Neural cell (in vitro differentiated cells): Measurements from ENCODE around the gene SH3GL2. TPM values are rescaled to one million over a fixed set of nuclear protein-coding genes. Genes with fewer than 3 reads are reported as not detected.

Experiments used
- H2AFZ ChIP-seq: fragments of 200-600, 300-800 bp; sonication (generic), shearing (Covaris generic); 2 replicates; pipeline ENCODE4 v1.6.0; 2014; ENCODE audit warnings: low read depth, mild to moderate bottlenecking, antibody characterized with exemption, low read length, moderate library complexity
- H3F3A ChIP-seq: fragments of 200-600 bp; shearing (Covaris generic); 2 replicates; pipeline ENCODE4 v1.6.1; 2016; ENCODE audit warnings: mild to moderate bottlenecking, moderate library complexity, mixed read lengths, antibody characterized with exemption, low read length; ENCODE audit not compliant: insufficient read depth, poor library complexity, severe bottlenecking
- H3K27ac ChIP-seq: fragments of 200-600, 300-800 bp; sonication (generic), shearing (Covaris generic); 2 replicates; pipeline ENCODE4 v1.5.1; 2014; ENCODE audit warnings: mild to moderate bottlenecking, low read length, moderate library complexity
- H3K27me3 ChIP-seq: fragments of 300-800, 200-600 bp; sonication (generic), shearing (Covaris generic); 2 replicates; pipeline ENCODE4 v1.6.0; 2014; ENCODE audit warnings: mild to moderate bottlenecking, low read depth, low read length, moderate library complexity; ENCODE audit not compliant: insufficient read depth
- H3K36me3 ChIP-seq: fragments of 300-800, 200-600 bp; sonication (generic), shearing (Covaris generic); 2 replicates; pipeline ENCODE4 v1.5.1; 2014; ENCODE audit warnings: mild to moderate bottlenecking, antibody characterized with exemption, low read length, moderate library complexity; ENCODE audit not compliant: insufficient read depth
- H3K4me2 ChIP-seq: fragments of 300-800, 200-600 bp; sonication (generic), shearing (Covaris generic); 2 replicates; pipeline ENCODE4 v1.6.0; 2014; ENCODE audit warnings: mild to moderate bottlenecking, low read length
- H3K4me3 ChIP-seq: fragments of 300-800, 200-600 bp; sonication (generic), shearing (Covaris generic); 2 replicates; pipeline ENCODE4 v1.5.1; 2014; ENCODE audit warnings: mild to moderate bottlenecking, low read length, moderate library complexity
- H3K79me2 ChIP-seq: fragments of 200-600 bp; shearing (Covaris generic); replicated peaks from 2 replicates; pipeline ENCODE4 v1.6.0; 2014; ENCODE audit warnings: mild to moderate bottlenecking, low read length, moderate library complexity; ENCODE audit not compliant: insufficient read depth
- H3K9ac ChIP-seq: fragments of 300-800, 200-600 bp; sonication (generic), shearing (Covaris generic); 2 replicates; pipeline ENCODE4 v1.6.1; 2016; ENCODE audit warnings: mild to moderate bottlenecking, low read length, mixed read lengths
- H3K9me2 ChIP-seq: fragments of 200-600 bp; shearing (Covaris generic); 2 replicates; pipeline ENCODE4 v1.6.1; 2016; ENCODE audit warnings: mild to moderate bottlenecking, low read length, mixed read lengths; ENCODE audit not compliant: insufficient read depth
- H3K9me3 ChIP-seq: fragments of 200-600, 300-800 bp; sonication (generic), shearing (Covaris generic); 2 replicates; pipeline ENCODE4 v1.6.1; 2016; ENCODE audit warnings: mild to moderate bottlenecking, mixed run types, low read length, moderate library complexity, mixed read lengths
- H4K20me1 ChIP-seq: fragments of 200-600 bp; shearing (Covaris generic); 2 replicates; pipeline ENCODE4 v1.6.1; 2016; ENCODE audit warnings: mild to moderate bottlenecking, mixed run types; ENCODE audit not compliant: insufficient read depth
- EP300 ChIP-seq: fragments of 450-650 bp; conservative IDR thresholded peaks from 2 replicates; pipeline ENCODE4 v1.6.1; 2014; ENCODE audit warnings: antibody characterized with exemption, mild to moderate bottlenecking, moderate library complexity; ENCODE audit not compliant: poor library complexity, severe bottlenecking
- EZH2 ChIP-seq: fragments of 200-600, 300-800 bp; shearing (Covaris generic), sonication (generic); IDR thresholded peaks from 2 replicates; pipeline ENCODE4 v1.6.1; 2014; ENCODE audit warnings: antibody characterized with exemption, low read length, borderline replicate concordance, mild to moderate bottlenecking; ENCODE audit not compliant: insufficient read depth, poor library complexity, severe bottlenecking
- MXI1 ChIP-seq: fragments of 450-650 bp; conservative IDR thresholded peaks from 2 replicates; pipeline ENCODE4 v1.6.1; 2014; ENCODE audit warnings: antibody characterized with exemption, mild to moderate bottlenecking; ENCODE audit not compliant: poor library complexity, severe bottlenecking
- POLR2AphosphoS5 ChIP-seq: IDR thresholded peaks from 2 replicates; pipeline ENCODE4 v1.6.1; 2012
- RAD21 ChIP-seq: fragments of 450-650 bp; conservative IDR thresholded peaks from 2 replicates; pipeline ENCODE4 v1.6.1; 2014; ENCODE audit warnings: antibody characterized with exemption, mild to moderate bottlenecking, moderate library complexity
- SMC3 ChIP-seq: fragments of 450-650 bp; conservative IDR thresholded peaks from 2 replicates; pipeline ENCODE4 v1.6.1; 2014; ENCODE audit warnings: antibody characterized with exemption, mild to moderate bottlenecking, moderate library complexity; ENCODE audit not compliant: poor library complexity
- TAF1 ChIP-seq: IDR thresholded peaks from 2 replicates; pipeline ENCODE4 v1.6.1; 2012; ENCODE audit warnings: low read depth
- polyA plus RNA-seq: library from polyadenylated mRNA; depleted of rRNA; stranded (reverse); fragments of >200 nt; gene quantifications from 2 replicates; pipeline ENCODE4 v1.2.3, GENCODE V29; 2014
- TF ChIP-seq, protein P1 (sequence below): fragments of 450-650 bp; IDR thresholded peaks from 2 replicates; pipeline ENCODE4 v1.5.1; 2014; ENCODE audit warnings: antibody characterized with exemption, mild to moderate bottlenecking, moderate library complexity; ENCODE audit not compliant: poor library complexity, severe bottlenecking
- TF ChIP-seq, protein P2 (sequence below): IDR thresholded peaks from 2 replicates; pipeline ENCODE4 v1.6.1; 2012; ENCODE audit warnings: borderline replicate concordance

The SH3GL2 gene
- polyA plus RNA-seq, 1 donor from 2014 or later = 13.5 TPM

DNA sequence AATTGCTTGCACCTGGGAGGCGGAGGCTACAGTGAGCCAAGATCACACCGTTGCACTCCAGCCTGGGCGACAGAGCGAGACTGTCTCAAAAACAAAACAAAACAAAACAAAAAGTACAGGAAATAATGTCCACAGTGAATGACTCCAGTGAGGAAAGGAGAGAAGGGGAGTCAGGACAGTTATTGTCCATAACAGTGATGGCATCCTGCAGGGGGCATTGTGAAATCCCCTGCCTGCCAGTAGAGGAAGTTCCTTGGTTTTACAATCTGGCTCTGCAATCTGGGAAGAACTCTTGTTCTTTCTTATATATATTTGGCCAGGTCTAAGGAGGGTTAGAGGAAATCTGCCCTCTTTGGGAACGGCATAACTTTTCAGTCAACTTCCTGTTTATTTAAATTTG is 8.2 kb downstream of the SH3GL2 start:
- TF ChIP-seq MXI1 (no peak), RAD21 (no peak), EP300 (no peak), TAF1 (no peak), SMC3 (no peak), EZH2 (no peak), POLR2AphosphoS5 (no peak)
- TF ChIP-seq, protein P1, sequence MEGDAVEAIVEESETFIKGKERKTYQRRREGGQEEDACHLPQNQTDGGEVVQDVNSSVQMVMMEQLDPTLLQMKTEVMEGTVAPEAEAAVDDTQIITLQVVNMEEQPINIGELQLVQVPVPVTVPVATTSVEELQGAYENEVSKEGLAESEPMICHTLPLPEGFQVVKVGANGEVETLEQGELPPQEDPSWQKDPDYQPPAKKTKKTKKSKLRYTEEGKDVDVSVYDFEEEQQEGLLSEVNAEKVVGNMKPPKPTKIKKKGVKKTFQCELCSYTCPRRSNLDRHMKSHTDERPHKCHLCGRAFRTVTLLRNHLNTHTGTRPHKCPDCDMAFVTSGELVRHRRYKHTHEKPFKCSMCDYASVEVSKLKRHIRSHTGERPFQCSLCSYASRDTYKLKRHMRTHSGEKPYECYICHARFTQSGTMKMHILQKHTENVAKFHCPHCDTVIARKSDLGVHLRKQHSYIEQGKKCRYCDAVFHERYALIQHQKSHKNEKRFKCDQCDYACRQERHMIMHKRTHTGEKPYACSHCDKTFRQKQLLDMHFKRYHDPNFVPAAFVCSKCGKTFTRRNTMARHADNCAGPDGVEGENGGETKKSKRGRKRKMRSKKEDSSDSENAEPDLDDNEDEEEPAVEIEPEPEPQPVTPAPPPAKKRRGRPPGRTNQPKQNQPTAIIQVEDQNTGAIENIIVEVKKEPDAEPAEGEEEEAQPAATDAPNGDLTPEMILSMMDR = no peak
- TF ChIP-seq, protein P2, sequence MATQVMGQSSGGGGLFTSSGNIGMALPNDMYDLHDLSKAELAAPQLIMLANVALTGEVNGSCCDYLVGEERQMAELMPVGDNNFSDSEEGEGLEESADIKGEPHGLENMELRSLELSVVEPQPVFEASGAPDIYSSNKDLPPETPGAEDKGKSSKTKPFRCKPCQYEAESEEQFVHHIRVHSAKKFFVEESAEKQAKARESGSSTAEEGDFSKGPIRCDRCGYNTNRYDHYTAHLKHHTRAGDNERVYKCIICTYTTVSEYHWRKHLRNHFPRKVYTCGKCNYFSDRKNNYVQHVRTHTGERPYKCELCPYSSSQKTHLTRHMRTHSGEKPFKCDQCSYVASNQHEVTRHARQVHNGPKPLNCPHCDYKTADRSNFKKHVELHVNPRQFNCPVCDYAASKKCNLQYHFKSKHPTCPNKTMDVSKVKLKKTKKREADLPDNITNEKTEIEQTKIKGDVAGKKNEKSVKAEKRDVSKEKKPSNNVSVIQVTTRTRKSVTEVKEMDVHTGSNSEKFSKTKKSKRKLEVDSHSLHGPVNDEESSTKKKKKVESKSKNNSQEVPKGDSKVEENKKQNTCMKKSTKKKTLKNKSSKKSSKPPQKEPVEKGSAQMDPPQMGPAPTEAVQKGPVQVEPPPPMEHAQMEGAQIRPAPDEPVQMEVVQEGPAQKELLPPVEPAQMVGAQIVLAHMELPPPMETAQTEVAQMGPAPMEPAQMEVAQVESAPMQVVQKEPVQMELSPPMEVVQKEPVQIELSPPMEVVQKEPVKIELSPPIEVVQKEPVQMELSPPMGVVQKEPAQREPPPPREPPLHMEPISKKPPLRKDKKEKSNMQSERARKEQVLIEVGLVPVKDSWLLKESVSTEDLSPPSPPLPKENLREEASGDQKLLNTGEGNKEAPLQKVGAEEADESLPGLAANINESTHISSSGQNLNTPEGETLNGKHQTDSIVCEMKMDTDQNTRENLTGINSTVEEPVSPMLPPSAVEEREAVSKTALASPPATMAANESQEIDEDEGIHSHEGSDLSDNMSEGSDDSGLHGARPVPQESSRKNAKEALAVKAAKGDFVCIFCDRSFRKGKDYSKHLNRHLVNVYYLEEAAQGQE = no peak
- H3F3A ChIP-seq = peaks cover 5% of the 10 kb centered on the region
- H3K4me2 ChIP-seq = no peak overlapping the region

DNA sequence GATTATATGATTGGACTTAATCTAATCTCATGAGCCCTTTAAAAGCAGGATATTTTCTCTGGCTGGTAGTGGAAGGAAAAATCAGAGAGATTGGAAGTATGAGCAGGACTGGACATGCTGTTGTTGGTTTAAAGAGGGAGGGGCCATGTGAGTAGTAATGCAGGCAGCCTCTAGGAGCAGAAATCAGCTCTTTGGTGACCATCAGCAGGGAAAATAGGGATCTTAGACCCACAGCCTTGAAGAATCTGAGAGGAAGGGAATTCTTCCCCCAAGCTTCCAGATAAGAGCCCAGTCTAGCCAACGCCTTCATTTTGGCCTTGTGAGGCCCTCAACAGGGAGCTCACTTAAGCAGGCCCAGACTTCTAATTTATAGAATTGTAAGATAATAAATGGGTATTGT is 9.5 kb downstream of the SH3GL2 start:
- H3K27ac ChIP-seq = no peak overlapping the region
- H3K9ac ChIP-seq = no peak overlapping the region

More for the DNA sequence above, 8.2 kb downstream of the SH3GL2 start:
- no peak overlapping the region for H3K27ac ChIP-seq
- no peaks in the 10 kb centered on the region for H3K9me3 ChIP-seq
- H3K79me2 ChIP-seq = no peaks in the 10 kb centered on the region
- no peak overlapping the region for H2AFZ ChIP-seq
- H3K9ac ChIP-seq = no peak overlapping the region
- H4K20me1 ChIP-seq = no peaks in the 10 kb centered on the region
- no peaks in the 10 kb centered on the region for H3K27me3 ChIP-seq
- no peaks in the 10 kb centered on the region for H3K9me2 ChIP-seq
- H3K36me3 ChIP-seq = no peaks in the 10 kb centered on the region
- no peak overlapping the region for H3K4me3 ChIP-seq

More for the DNA sequence above, 9.5 kb downstream of the SH3GL2 start:
- peaks cover 5% of the 10 kb centered on the region for H3F3A ChIP-seq
- no peaks in the 10 kb centered on the region for H4K20me1 ChIP-seq
- H3K27me3 ChIP-seq = no peaks in the 10 kb centered on the region
- H3K4me3 ChIP-seq = no peak overlapping the region
- H3K4me2 ChIP-seq = no peak overlapping the region
- H3K9me2 ChIP-seq = no peaks in the 10 kb centered on the region
- H3K79me2 ChIP-seq = no peaks in the 10 kb centered on the region
- TF ChIP-seq POLR2AphosphoS5 = no peak
- TF ChIP-seq MXI1 = no peak
- TF ChIP-seq, protein P1 = no peak
- no peak for TF ChIP-seq SMC3
- no peak for TF ChIP-seq EP300
- no peak for TF ChIP-seq TAF1
- TF ChIP-seq EZH2 = no peak
- TF ChIP-seq, protein P2 = no peak
- TF ChIP-seq RAD21 = no peak
- no peak overlapping the region for H2AFZ ChIP-seq
- no peaks in the 10 kb centered on the region for H3K36me3 ChIP-seq
- H3K9me3 ChIP-seq = no peaks in the 10 kb centered on the region
